Peyer's patch (tissue), 4 donors: ENCODE measurements around the gene FRMPD4. TPM values are rescaled to one million over a fixed set of nuclear protein-coding genes. Genes with fewer than 3 reads are reported as not detected.

ENCODE experiments used
- DNase-seq, 3 donors: peaks; one replicate each; pipeline ENCODE4 v3.0.0-alpha.2; 2017 to 2019
- H3K27ac ChIP-seq, 4 donors: fragments of 200-600 bp; sonication (generic); one replicate each; pipeline ENCODE4 v1.5.1; 2016 to 2019
- H3K27me3 ChIP-seq, 2 donors: fragments of 200-600 bp; sonication (generic); one replicate each; pipeline ENCODE4 v1.5.1; 2019
- H3K36me3 ChIP-seq, 3 donors: fragments of 200-600 bp; sonication (generic); one replicate each; pipeline ENCODE4 v1.5.1; 2016 to 2019
- H3K4me1 ChIP-seq, 4 donors: fragments of 200-600 bp; sonication (generic); one replicate each; pipeline ENCODE4 v1.5.1; 2016 to 2019
- H3K4me3 ChIP-seq, 4 donors: fragments of 200-600 bp; sonication (generic); 1 replicate in 3 of 4; 2 replicates in 1 of 4; pipeline ENCODE4 v1.5.1; 2016 to 2019; ENCODE audit warnings: mild to moderate bottlenecking in 1 of 4
- H3K9me3 ChIP-seq, 4 donors: fragments of 200-600 bp; sonication (generic); one replicate each; pipeline ENCODE4 v1.5.1; 2016 to 2019; ENCODE audit warnings: mild to moderate bottlenecking in 1 of 4
- POLR2A ChIP-seq, 2 donors: fragments of 450-650 bp; IDR thresholded peaks; one replicate each; pipeline ENCODE4 v1.5.1; 2017; ENCODE audit warnings: antibody characterized with exemption in 2 of 2, mild to moderate bottlenecking in 2 of 2, moderate library complexity in 2 of 2
- total RNA-seq, 4 donors: library from RNA; depleted of rRNA; stranded (reverse); fragments of >200 nt; gene quantifications; one replicate each; pipeline ENCODE4 v1.1.0, GENCODE V29; 2016
- TF ChIP-seq, protein P1 (sequence below), 6 experiments: fragments of 450-650 bp in 4 of 6; fragments of 200-600 bp in 2 of 6; sonication (generic) in 1 of 6; IDR thresholded peaks; one replicate each; pipeline ENCODE4 v1.5.1; 2017 to 2019; ENCODE audit warnings: antibody characterized with exemption in 6 of 6, mild to moderate bottlenecking in 3 of 6, moderate library complexity in 1 of 6

The FRMPD4 gene
- total RNA-seq, 4 donors from 2014 or later: 0.19 TPM; not detected in 3

DNA sequence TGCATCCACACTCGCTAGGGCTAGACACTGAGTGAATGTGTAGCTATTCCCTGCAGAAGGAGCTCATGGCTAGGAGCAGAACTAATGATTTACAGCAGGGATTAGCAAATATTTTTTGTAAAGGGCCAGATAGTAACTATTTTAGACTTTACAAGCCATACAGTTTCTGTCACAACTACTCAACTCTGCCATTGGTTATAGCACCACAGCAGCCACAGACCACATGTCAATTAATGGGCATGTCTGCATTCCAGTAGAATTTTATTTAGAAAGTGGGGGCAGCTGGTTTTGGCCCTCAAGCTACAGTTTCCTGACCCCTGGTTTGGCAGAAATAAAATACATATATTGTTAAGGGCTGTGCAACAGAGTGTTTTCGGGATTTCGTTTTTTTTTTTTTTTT, 192.6 kb downstream of the FRMPD4 start:
- no peak for DNase-seq
- no peaks in the 10 kb centered on the region for H3K9me3 ChIP-seq

DNA sequence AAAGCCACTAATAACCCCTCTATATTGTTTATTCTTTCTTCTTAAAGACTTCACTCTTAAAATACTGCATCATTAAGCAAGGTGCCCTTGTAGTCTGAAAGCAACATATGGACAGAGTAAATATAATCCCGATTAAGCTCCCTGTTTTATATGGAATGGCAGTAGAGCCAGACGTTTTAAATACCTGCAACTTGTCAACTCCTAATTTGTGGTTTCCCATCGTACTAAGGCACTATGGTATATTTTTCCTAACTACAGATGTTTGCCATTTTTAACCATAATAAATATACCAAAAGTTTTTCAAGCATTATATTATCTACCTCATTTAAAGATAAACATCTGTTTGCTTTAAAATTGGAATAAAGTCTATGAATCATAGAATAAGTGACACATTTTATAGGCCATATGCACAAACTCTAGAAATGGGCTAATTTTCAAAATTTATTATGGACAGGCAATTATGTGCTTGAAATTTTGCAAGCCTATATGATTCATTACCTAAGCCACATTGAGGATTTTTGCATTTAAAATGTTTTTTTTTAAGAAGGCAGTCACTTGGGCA, 194.6 kb downstream of the FRMPD4 start:
- Histone ChIP-seq H3K4me3 (no peak overlapping the region), H3K27me3 (no peaks in the 10 kb centered on the region), H3K36me3 (no peaks in the 10 kb centered on the region), H3K27ac (no peak overlapping the region), H3K9me3 (no peaks in the 10 kb centered on the region), H3K4me1 (no peaks in the 10 kb centered on the region)
- no peak for DNase-seq
- TF ChIP-seq POLR2A (IDR thresholded peaks at IDR 0.05): no peak
- TF ChIP-seq, protein P1, sequence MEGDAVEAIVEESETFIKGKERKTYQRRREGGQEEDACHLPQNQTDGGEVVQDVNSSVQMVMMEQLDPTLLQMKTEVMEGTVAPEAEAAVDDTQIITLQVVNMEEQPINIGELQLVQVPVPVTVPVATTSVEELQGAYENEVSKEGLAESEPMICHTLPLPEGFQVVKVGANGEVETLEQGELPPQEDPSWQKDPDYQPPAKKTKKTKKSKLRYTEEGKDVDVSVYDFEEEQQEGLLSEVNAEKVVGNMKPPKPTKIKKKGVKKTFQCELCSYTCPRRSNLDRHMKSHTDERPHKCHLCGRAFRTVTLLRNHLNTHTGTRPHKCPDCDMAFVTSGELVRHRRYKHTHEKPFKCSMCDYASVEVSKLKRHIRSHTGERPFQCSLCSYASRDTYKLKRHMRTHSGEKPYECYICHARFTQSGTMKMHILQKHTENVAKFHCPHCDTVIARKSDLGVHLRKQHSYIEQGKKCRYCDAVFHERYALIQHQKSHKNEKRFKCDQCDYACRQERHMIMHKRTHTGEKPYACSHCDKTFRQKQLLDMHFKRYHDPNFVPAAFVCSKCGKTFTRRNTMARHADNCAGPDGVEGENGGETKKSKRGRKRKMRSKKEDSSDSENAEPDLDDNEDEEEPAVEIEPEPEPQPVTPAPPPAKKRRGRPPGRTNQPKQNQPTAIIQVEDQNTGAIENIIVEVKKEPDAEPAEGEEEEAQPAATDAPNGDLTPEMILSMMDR (IDR thresholded peaks at IDR 0.05): no peak

More for the DNA sequence above, 192.6 kb downstream of the FRMPD4 start:
- no peaks in the 10 kb centered on the region for H3K27me3 ChIP-seq
- H3K4me3 ChIP-seq: no peak overlapping the region
- H3K27ac ChIP-seq: no peak overlapping the region
- no peaks in the 10 kb centered on the region for H3K4me1 ChIP-seq
- no peaks in the 10 kb centered on the region for H3K36me3 ChIP-seq
- TF ChIP-seq POLR2A (IDR thresholded peaks at IDR 0.05): no peak
- TF ChIP-seq, protein P1 (IDR thresholded peaks at IDR 0.05): no peak

DNA sequence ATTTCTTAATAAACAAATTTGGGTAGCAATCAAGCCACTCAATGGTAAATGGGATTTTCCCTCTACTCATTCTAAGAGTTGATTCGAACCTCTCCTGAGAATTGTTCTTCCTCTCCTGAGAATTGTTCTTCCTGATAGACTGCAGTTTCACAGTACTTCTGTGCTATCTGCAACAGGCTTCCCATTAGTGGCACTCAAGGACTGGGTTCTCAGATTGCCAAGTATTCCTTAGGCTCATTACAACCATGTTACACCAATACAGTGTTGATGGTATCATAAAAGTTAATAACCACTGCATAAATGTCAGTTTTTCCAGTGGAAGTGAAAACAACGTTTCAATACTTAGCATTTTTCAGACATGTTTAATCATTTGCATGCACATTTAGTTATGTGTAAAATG, 201.6 kb downstream of the FRMPD4 start:
- no peak for DNase-seq
- no peaks in the 10 kb centered on the region for H3K27me3 ChIP-seq
- H3K27ac ChIP-seq: no peak overlapping the region
- no peak overlapping the region for H3K4me3 ChIP-seq
- TF ChIP-seq, protein P1 (IDR thresholded peaks at IDR 0.05): no peak
- TF ChIP-seq POLR2A (IDR thresholded peaks at IDR 0.05): no peak
- no peaks in the 10 kb centered on the region for H3K36me3 ChIP-seq
- no peaks in the 10 kb centered on the region for H3K4me1 ChIP-seq
- no peaks in the 10 kb centered on the region for H3K9me3 ChIP-seq

DNA sequence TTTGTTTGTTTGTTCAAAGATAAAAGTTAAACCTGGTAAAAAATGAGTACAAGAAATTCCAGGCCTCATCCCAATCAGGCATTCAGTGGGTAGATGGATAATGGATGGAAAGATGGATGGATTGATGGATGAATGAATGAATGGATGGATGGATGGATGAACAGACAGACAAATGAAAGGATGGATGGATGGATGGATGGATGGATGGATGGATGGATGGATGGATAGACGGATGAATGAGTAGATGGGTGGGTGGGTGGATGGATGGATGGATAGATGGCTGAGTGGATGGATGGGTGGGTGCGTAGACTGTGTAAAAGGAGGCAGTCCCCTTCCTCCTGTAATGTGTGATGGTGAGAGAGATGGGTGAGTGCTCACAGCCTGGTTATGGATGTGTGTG, 206.7 kb downstream of the FRMPD4 start:
- DNase-seq: no peak
- Histone ChIP-seq H3K4me1 (no peaks in the 10 kb centered on the region), H3K36me3 (no peaks in the 10 kb centered on the region), H3K9me3 (no peaks in the 10 kb centered on the region), H3K4me3 (no peak overlapping the region), H3K27ac (no peak overlapping the region), H3K27me3 (no peaks in the 10 kb centered on the region)
- TF ChIP-seq, protein P1 (IDR thresholded peaks at IDR 0.05): no peak
- no peak for TF ChIP-seq POLR2A (IDR thresholded peaks at IDR 0.05)

DNA sequence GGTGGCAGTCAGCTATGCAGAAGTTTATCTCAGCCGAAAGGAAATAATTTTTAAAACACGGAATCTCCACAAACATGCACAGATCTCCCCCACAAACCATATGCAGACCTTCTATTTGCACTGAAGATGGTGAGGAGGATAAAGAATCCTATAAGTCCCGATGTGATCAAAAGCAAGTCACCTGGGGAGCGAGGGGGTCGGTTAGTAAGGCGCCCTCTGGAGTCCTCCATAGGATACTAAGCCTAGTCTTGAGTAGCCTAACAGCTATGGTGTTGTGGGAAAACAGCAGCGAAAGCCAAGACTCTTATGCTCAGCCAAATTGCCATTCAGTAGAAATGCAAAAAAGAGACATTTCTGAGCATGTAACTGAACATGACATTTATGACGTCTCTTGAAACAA, 210.9 kb downstream of the FRMPD4 start:
- no peaks in the 10 kb centered on the region for H3K4me1 ChIP-seq
- TF ChIP-seq, protein P1 (IDR thresholded peaks at IDR 0.05): no peak
- no peak for TF ChIP-seq POLR2A (IDR thresholded peaks at IDR 0.05)

DNA sequence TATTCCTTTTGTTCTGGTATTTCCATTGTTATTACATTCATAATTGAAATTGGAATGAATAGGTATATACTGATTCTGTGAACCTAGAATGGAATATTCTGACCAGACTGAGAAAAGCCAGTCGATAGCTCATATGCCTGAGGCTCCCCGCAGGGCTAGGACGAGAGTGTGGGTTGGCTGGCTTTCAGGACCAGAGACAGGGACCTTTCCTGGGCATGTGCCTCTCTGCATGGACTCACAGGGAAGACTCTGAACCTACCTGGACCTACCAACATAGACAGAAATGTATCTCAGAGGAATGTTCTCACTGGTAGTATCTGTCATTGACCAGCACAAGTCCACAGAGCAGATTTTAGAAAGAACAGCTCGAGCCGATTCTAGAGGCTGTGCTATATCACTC, 214.6 kb downstream of the FRMPD4 start:
- TF ChIP-seq POLR2A (IDR thresholded peaks at IDR 0.05): no peak
- TF ChIP-seq, protein P1 (IDR thresholded peaks at IDR 0.05): no peak
- no peak for DNase-seq
- Histone ChIP-seq H3K4me1 (no peaks in the 10 kb centered on the region), H3K9me3 (no peaks in the 10 kb centered on the region), H3K36me3 (no peaks in the 10 kb centered on the region), H3K27me3 (no peaks in the 10 kb centered on the region), H3K27ac (no peak overlapping the region), H3K4me3 (no peak overlapping the region)

More for the DNA sequence above, 210.9 kb downstream of the FRMPD4 start:
- H3K27ac ChIP-seq: no peak overlapping the region
- H3K27me3 ChIP-seq: no peaks in the 10 kb centered on the region
- no peak for DNase-seq
- no peaks in the 10 kb centered on the region for H3K36me3 ChIP-seq
- no peaks in the 10 kb centered on the region for H3K9me3 ChIP-seq
- H3K4me3 ChIP-seq: no peak overlapping the region
